Lung (tissue), 12 donors: ENCODE measurements around the gene USP5. TPM values are rescaled to one million over a fixed set of nuclear protein-coding genes. Genes with fewer than 3 reads are reported as not detected.
"Not testable (repeated sequence)": the region's sequence is repeated elsewhere in the genome, so short reads cannot be mapped to it uniquely, and the experiment has no call there.

Source experiments
- ATAC-seq: fragments of 200-7000 bp; cut with Tn5 transposase; one replicate; pipeline ENCODE4 v1.9.1; 2020; ENCODE audit warnings: moderate number of reproducible peaks; ENCODE audit not compliant: insufficient read depth, low FRiP score
- DNase-seq, 3 donors: peaks; one replicate each; pipeline ENCODE4 v3.0.0-alpha.2; 2013 to 2017
- H3K27ac ChIP-seq, 2 donors: one replicate each; pipeline ENCODE4 v1.5.1; 2013; ENCODE audit warnings: mild to moderate bottlenecking in 2 of 2, moderate library complexity in 2 of 2, control low read depth in 1 of 2, inconsistent platforms in 1 of 2, low read depth in 1 of 2, low read length in 1 of 2
- H3K27me3 ChIP-seq, 3 donors: one replicate each; pipeline ENCODE4 v1.5.1; 2013; ENCODE audit warnings: low read length in 2 of 3; ENCODE audit not compliant: control insufficient read depth in 3 of 3, insufficient read depth in 3 of 3
- H3K36me3 ChIP-seq, 4 donors: one replicate each; pipeline ENCODE4 v1.5.1; 2013; ENCODE audit warnings: low read length in 4 of 4, mild to moderate bottlenecking in 1 of 4, moderate library complexity in 1 of 4; ENCODE audit not compliant: control insufficient read depth in 4 of 4, insufficient read depth in 4 of 4
- H3K4me1 ChIP-seq, 5 donors: one replicate each; pipeline ENCODE4 v1.5.1; 2013; ENCODE audit warnings: low read length in 5 of 5, mild to moderate bottlenecking in 2 of 5, moderate library complexity in 1 of 5; ENCODE audit not compliant: control insufficient read depth in 5 of 5, insufficient read depth in 5 of 5
- H3K4me3 ChIP-seq: one replicate; pipeline ENCODE4 v1.5.1; 2013; ENCODE audit warnings: mild to moderate bottlenecking, control low read depth, moderate library complexity
- H3K9ac ChIP-seq, 2 donors: one replicate each; pipeline ENCODE4 v1.5.1; 2013; ENCODE audit warnings: low read length in 2 of 2, control low read depth in 1 of 2; ENCODE audit not compliant: insufficient read depth in 1 of 2
- H3K9me3 ChIP-seq, 4 donors: one replicate each; pipeline ENCODE4 v1.5.1; 2013; ENCODE audit warnings: low read length in 3 of 4, mild to moderate bottlenecking in 1 of 4, moderate library complexity in 1 of 4; ENCODE audit not compliant: control insufficient read depth in 4 of 4, insufficient read depth in 3 of 4
- WGBS, 2 donors: extraction: QIAGEN DNeasy Blood & Tissue Kit; methylation state at CpG; one replicate each; pipeline ENCODE4 v1.1.7; 2013; 5-methylcytosine and 5-hydroxymethylcytosine counted together
- polyA plus RNA-seq, 2 donors: library from polyadenylated mRNA; stranded (reverse); fragments of 200-250 nt; gene quantifications; one replicate each; pipeline ENCODE4 v1.2.1, GENCODE V29; 2013
- total RNA-seq, 2 donors: library from RNA; depleted of rRNA in 1 of 2; stranded (reverse); fragments of >200 nt in 1 of 2; gene quantifications; one replicate each; pipeline ENCODE4 v1.2.1, GENCODE V29; 2014 to 2021
- TF ChIP-seq, protein P1 (sequence below): IDR thresholded peaks from 2 replicates; pipeline ENCODE4 v1.5.1; 2012; ENCODE audit warnings: mild to moderate bottlenecking; ENCODE audit errors: control extremely low read depth, extremely low read depth
- donor health status: control.
- donor health status: control.
- donor health status: Bipolar disorder and iron deficiency.
- donor health status: healthy.
- donor health status: DM: yes; HTN: yes; CAD: no.

The USP5 gene
- total and polyA plus RNA-seq, 4 donors = 24.8 to 92.1 (median 36.7) TPM

DNA sequence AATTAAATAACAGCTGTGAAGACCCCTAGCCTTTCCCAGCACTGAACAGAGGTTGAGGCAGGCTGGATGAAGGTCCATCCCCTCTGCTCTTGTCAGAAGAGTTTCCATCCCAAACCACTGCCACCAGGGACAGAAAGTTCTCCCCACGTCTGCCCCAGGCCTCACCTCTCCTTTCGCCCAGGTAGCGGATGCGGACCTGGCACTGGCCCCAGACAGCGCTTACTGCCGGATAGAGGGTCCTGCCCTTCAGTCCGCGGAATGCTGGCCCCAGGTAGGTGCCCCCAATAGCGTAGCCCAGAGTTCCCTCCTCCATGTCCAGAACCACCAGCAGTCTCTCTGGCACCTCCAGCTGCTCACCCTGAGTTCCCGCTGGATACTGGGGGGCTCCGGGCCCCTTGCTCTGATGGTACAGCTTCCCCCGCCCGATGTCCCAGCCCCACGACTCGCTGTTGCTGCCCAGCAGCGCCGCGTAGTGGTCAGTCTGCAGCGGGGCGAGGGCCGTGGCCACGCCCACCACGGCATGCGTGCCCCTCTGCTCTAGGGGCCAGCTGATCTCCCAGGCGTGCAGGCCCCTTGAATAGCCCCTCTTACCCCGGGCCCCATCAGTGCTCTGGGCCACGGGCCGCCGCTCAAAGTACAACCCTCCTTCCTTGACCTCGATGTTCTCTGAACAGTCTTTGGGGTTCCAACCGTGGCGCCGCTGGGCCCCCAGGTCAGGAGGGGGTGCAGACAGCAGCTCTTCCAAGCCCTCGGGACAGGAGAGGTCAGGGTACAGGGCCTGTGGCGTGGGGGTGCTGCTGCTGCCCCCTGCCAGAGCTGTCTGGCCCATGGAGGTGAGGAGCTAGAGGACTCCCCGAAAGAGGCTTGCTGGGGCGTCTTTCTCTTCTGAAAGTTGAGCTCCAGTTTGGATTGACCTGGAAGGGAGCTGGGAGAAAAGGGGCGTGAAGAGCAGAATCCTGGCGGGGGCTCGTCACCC lies 20.4 kb downstream of the USP5 start:
- TF ChIP-seq, protein P1, sequence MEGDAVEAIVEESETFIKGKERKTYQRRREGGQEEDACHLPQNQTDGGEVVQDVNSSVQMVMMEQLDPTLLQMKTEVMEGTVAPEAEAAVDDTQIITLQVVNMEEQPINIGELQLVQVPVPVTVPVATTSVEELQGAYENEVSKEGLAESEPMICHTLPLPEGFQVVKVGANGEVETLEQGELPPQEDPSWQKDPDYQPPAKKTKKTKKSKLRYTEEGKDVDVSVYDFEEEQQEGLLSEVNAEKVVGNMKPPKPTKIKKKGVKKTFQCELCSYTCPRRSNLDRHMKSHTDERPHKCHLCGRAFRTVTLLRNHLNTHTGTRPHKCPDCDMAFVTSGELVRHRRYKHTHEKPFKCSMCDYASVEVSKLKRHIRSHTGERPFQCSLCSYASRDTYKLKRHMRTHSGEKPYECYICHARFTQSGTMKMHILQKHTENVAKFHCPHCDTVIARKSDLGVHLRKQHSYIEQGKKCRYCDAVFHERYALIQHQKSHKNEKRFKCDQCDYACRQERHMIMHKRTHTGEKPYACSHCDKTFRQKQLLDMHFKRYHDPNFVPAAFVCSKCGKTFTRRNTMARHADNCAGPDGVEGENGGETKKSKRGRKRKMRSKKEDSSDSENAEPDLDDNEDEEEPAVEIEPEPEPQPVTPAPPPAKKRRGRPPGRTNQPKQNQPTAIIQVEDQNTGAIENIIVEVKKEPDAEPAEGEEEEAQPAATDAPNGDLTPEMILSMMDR = peak; percentile 92
- peak; percentile 66 for ATAC-seq
- Histone ChIP-seq H3K9me3 (no peaks in the 10 kb centered on the region), H3K36me3 (peaks cover 5 to 25% (median 18%) of the 10 kb centered on the region in 4 donors), H3K27me3 (no peaks in the 10 kb centered on the region), H3K9ac (peak overlapping the region; percentile 19 to 62), H3K27ac (peak overlapping the region; percentile 75 to 83), H3K4me1 (peaks cover 0 to 32% (median 12%) of the 10 kb centered on the region in 5 donors), H3K4me3 (peak overlapping the region; percentile 64)
- 2% methylated on average over 37 to 40 of the region's 40 CpGs for WGBS, 2 donors
- peak; percentile 84 to 87 (median 87) for DNase-seq

DNA sequence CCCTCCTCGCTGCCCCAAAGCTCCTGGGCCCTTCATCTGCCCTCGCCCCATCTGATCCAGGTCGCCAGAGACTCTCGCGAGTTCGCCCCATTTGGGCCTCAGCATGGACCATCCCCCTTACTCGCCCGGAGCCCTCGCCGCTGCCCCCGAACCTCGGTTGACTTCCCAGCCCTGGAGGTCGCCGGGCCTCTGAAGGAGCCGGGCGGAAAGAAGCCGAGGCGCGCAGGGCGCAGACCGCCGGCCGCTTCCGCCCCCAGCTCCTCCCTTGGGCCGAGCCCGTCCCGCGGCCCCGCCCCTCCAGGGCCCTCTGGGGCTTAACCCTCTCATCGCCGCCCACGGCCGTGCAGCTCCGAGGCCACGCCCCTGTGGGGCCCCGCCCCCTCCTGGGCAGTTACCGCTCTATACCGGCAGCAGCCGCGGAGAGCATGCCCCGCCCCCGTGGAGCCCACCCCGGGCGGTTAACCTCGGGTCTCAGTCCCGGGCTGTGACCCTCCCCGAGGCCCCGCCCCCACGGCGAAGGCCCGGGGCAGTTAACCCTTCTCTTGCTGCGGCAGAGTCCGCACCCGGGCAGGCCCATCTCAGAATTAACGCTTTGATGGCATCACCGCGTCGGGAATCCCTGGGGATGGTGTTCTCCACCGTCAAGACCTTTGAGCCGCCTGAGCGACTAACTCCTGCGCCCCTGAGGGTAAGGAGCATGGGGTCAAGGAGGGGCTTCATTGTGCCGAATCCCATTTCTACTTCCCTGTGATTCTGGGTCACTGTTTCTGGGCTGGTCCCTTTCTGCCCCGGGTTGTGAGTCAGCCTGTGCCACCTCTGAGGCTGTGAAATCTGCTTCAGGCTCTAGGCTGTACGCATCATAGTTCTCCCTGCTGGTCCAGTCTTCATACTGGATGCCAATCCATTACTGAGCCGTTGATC lies 21.4 kb downstream of the USP5 start, which contains the start of gene SPSB2:
SPSB2 (minus strand) TSS at position 210 of the 921 bp plus-strand sequence. CDS start 402 bp downstream, outside the sequence.
- H3K36me3 ChIP-seq = peaks cover 5 to 25% (median 18%) of the 10 kb centered on the region in 4 donors
- TF ChIP-seq, protein P1 = no peak
- H3K9ac ChIP-seq = peak within 1 kb of the TSS; percentile 68 to 93
- no peaks in the 10 kb centered on the region for H3K27me3 ChIP-seq
- H3K4me3 ChIP-seq = peak within 1 kb of the TSS; percentile 64
- DNase-seq (peak; percentile 98 to 99 (median 99)), ATAC-seq (peak; percentile 93)
- 0% methylated on average over 62 to 66 of the region's 66 CpGs for WGBS, 2 donors
- H3K4me1 ChIP-seq = peaks cover 0 to 29% (median 10%) of the 10 kb centered on the region in 5 donors
- H3K9me3 ChIP-seq = no peaks in the 10 kb centered on the region
- H3K27ac ChIP-seq = peak within 1 kb of the TSS; percentile 83 to 92

DNA sequence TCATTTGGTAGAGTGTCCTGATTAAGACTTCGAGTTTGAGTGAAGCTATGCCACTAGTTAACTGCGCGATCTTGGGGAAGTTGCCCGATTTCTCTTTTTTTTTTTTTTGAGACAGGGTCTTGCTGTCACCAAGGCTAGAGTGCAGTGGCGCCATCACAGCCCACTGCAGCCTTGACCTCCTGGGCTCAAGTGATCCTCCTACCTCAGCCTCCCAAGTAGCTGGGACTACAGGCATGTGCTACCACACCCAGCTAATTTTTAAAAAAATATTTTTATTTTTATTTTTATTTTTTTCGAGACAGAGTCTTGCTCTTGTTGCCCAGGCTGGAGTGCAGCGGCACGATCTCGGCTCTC lies 22.0 kb downstream of the USP5 start:
- WGBS, 2 donors = 43 to 47% methylated on average over 9 of the region's 9 CpGs
- peaks cover 5 to 24% (median 18%) of the 10 kb centered on the region in 4 donors for H3K36me3 ChIP-seq
- not testable (repeated sequence) for H3K27me3 ChIP-seq, H3K9me3 ChIP-seq, ATAC-seq, DNase-seq
- H3K9ac ChIP-seq = peak overlapping the region; percentile 68 to 93
- H3K4me1 ChIP-seq = peaks cover 0 to 23% (median 8%) of the 10 kb centered on the region in 5 donors
- peak overlapping the region; percentile 64 for H3K4me3 ChIP-seq
- peak overlapping the region in 1 of 2 donors; percentile 92 for H3K27ac ChIP-seq

DNA sequence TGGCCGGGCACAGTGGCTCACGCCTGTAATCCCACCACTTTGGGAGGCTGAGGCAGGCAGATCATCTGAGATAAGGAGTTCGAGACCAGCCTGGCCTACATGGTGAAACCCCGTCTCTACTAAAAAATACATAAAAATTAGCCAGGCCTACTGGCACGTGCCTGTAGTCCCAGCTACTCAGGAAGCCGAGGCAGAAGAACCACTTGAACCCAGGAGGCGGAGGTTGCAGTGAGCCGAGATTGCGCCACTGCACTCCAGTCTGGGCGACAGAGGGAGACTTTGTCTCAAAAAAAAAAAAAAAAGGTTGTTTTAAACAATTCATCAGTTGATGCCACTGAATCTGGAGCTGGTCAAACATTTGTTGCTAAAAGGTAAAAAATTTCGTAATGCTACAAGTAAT lies 27.9 kb downstream of the USP5 start:
- DNase-seq, H3K4me3 ChIP-seq, H3K9me3 ChIP-seq, H3K9ac ChIP-seq, H3K4me1 ChIP-seq, ATAC-seq, H3K27me3 ChIP-seq: not testable (repeated sequence)
- 48 to 57% methylated on average over 11 of the region's 11 CpGs for WGBS, 2 donors
- H3K36me3 ChIP-seq = peaks cover 3 to 16% (median 8%) of the 10 kb centered on the region in 4 donors
- H3K27ac ChIP-seq = peak overlapping the region in 1 of 2 donors; percentile 18
